GM23338 (cell line): ENCODE measurements around the gene SLC34A3. TPM values are rescaled to one million over a fixed set of nuclear protein-coding genes. Genes with fewer than 3 reads are reported as not detected.

Experiments used
- ATAC-seq: fragments of 200-7000 bp; cut with Tn5 transposase; 3 replicates; pipeline ENCODE4 v1.9.1; 2020
- DNase-seq: peaks from one replicate; pipeline ENCODE4 v3.0.0-alpha.2; 2015; ENCODE audit warnings: low spot score
- H2AFZ ChIP-seq: fragments of 200-600 bp; sonication (generic); 2 replicates; pipeline ENCODE4 v1.8.0; 2016; ENCODE audit warnings: antibody characterized with exemption, mild to moderate bottlenecking, moderate library complexity
- H3F3A ChIP-seq: fragments of 200-600 bp; sonication (generic); replicated peaks from 2 replicates; pipeline ENCODE4 v1.8.0; 2017; ENCODE audit warnings: antibody characterized with exemption, mixed run types, low read depth
- H3K27ac ChIP-seq: fragments of 200-600 bp; sonication (generic); 2 replicates; pipeline ENCODE4 v1.6.1; 2016; ENCODE audit warnings: low read depth
- H3K27me3 ChIP-seq: fragments of 200-600 bp; sonication (generic); 2 replicates; pipeline ENCODE4 v1.8.0; 2016; ENCODE audit warnings: mild to moderate bottlenecking, mixed run types, moderate library complexity; ENCODE audit not compliant: insufficient read depth
- H3K36me3 ChIP-seq: fragments of 200-600 bp; sonication (generic); 2 replicates; pipeline ENCODE4 v1.8.0; 2016; ENCODE audit warnings: mild to moderate bottlenecking; ENCODE audit not compliant: insufficient read depth
- H3K4me1 ChIP-seq: fragments of 200-600 bp; sonication (generic); 2 replicates; pipeline ENCODE4 v1.8.0; 2016; ENCODE audit warnings: mild to moderate bottlenecking, moderate library complexity; ENCODE audit not compliant: insufficient read depth
- H3K4me2 ChIP-seq: fragments of 200-600 bp; sonication (generic); 2 replicates; pipeline ENCODE4 v1.7.1; 2017; ENCODE audit warnings: mixed run types
- H3K4me3 ChIP-seq: fragments of 200-600 bp; sonication (generic); 2 replicates; pipeline ENCODE4 v1.6.1; 2016; ENCODE audit warnings: mixed run types
- H3K79me2 ChIP-seq: fragments of 200-600 bp; sonication (generic); replicated peaks from 2 replicates; pipeline ENCODE4 v1.8.0; 2017; ENCODE audit warnings: mild to moderate bottlenecking; ENCODE audit not compliant: insufficient read depth
- H3K9me2 ChIP-seq: fragments of 200-600 bp; sonication (generic); 2 replicates; pipeline ENCODE4 v1.8.0; 2017; ENCODE audit not compliant: insufficient read depth
- H4K20me1 ChIP-seq: fragments of 200-600 bp; sonication (generic); replicated peaks from 2 replicates; pipeline ENCODE4 v1.8.0; 2017; ENCODE audit warnings: mild to moderate bottlenecking; ENCODE audit not compliant: insufficient read depth
- H3K27ac Mint-ChIP-seq: 2 replicates; pipeline ENCODE4 v1.8.0; 2020; ENCODE audit warnings: inconsistent platforms, mild to moderate bottlenecking, moderate library complexity, mixed read lengths
- H3K27me3 Mint-ChIP-seq: 3 replicates; pipeline ENCODE4 v1.8.0; 2022; ENCODE audit warnings: low read depth, mild to moderate bottlenecking, moderate library complexity, mixed read lengths, inconsistent platforms; ENCODE audit not compliant: insufficient read depth, poor library complexity
- H3K36me3 Mint-ChIP-seq: 3 replicates; pipeline ENCODE4 v1.8.0; 2021; ENCODE audit warnings: low read depth, mild to moderate bottlenecking, inconsistent platforms, moderate library complexity, mixed read lengths
- H3K4me1 Mint-ChIP-seq: 3 replicates; pipeline ENCODE4 v1.8.0; 2020; ENCODE audit warnings: mild to moderate bottlenecking, inconsistent platforms, mixed read lengths
- H3K4me3 Mint-ChIP-seq: 3 replicates; pipeline ENCODE4 v1.8.0; 2021; ENCODE audit warnings: moderate library complexity, mild to moderate bottlenecking, inconsistent platforms, mixed read lengths
- H3K9me3 Mint-ChIP-seq: 3 replicates; pipeline ENCODE4 v1.8.0; 2020; ENCODE audit warnings: moderate library complexity, mild to moderate bottlenecking, inconsistent platforms, mixed read lengths
- CREB1 ChIP-seq: fragments of 250-450 bp; sonication (Bioruptor Pico); IDR thresholded peaks from 2 replicates; pipeline ENCODE4 v1.5.0; 2020; ENCODE audit warnings: low read depth, mild to moderate bottlenecking, moderate library complexity
- CTCF ChIP-seq, 2 experiments: fragments of 200-600 bp in 1 of 2; sonication (generic) in 1 of 2; conservative IDR thresholded peaks; 2 replicates each; pipeline versions ENCODE4 v1.5.1 to v1.6.1; 2016 to 2017; ENCODE audit warnings: antibody characterized with exemption in 2 of 2, low read depth in 2 of 2, mild to moderate bottlenecking in 2 of 2, moderate library complexity in 1 of 2
- EZH2phosphoT487 ChIP-seq: fragments of 200-600 bp; sonication (generic); IDR thresholded peaks from one replicate; pipeline ENCODE4 v1.8.1; 2018; ENCODE audit warnings: antibody characterized with exemption; ENCODE audit not compliant: unreplicated experiment
- NANOG ChIP-seq: IDR thresholded peaks from 2 replicates; pipeline ENCODE4 v1.6.1; 2016; ENCODE audit warnings: antibody characterized with exemption, borderline replicate concordance
- POLR2AphosphoS5 ChIP-seq: IDR thresholded peaks from 2 replicates; pipeline ENCODE4 v1.6.1; 2016; ENCODE audit warnings: antibody characterized with exemption, low read depth
- ZNF114 ChIP-seq: fragments of 250-450 bp; sonication (Bioruptor Pico); IDR thresholded peaks from 2 replicates; pipeline ENCODE4 v1.5.0; 2020; ENCODE audit warnings: mild to moderate bottlenecking, moderate library complexity
- ZNF462 ChIP-seq: fragments of 250-450 bp; sonication (Bioruptor Pico); IDR thresholded peaks from 2 replicates; pipeline ENCODE4 v1.5.0; 2020; ENCODE audit warnings: mild to moderate bottlenecking, moderate library complexity
- polyA plus RNA-seq: library from polyadenylated mRNA; unstranded; fragments of >200 nt; fragmentation: Nextera tagmentation; extraction: Ambion mirVana; gene quantifications from 2 replicates; pipeline ENCODE4 v1.2.1, GENCODE V29; 2016
- total RNA-seq: library from RNA; depleted of rRNA; stranded (reverse); fragments of >200 nt; shearing (Covaris generic); gene quantifications from 2 replicates; pipeline ENCODE4 v1.2.3, GENCODE V29; 2014

Gene SLC34A3
- total and polyA plus RNA-seq, 2 experiments from 2014 or later, result not detected

- Mint-ChIP-seq H3K4me3 (no peak within 1 kb of the TSS), H3K9me3 (no peaks in the 10 kb centered on the region), H3K27ac (no peak within 1 kb of the TSS), H3K27me3 (peaks cover 3% of the 10 kb centered on the region), H3K4me1 (peaks cover 2% of the 10 kb centered on the region; the same call in 2 of the 3 replicates), H3K36me3 (no peaks in the 10 kb centered on the region)
- Histone ChIP-seq H3K4me2 (peak within 1 kb of the TSS; percentile 66; the same call in 1 of the 2 replicates), H3F3A (0 out of 2 replicates have a peak, but pooled peaks cover 6% of the 10 kb centered on the region), H3K36me3 (no peaks in the 10 kb centered on the region), H3K27me3 (peaks cover 9% of the 10 kb centered on the region; the same call in 1 of the 2 replicates), H3K9me2 (no peaks in the 10 kb centered on the region), H3K27ac (no peak within 1 kb of the TSS), H3K79me2 (no peaks in the 10 kb centered on the region), H3K4me1 (no peaks in the 10 kb centered on the region; the same call in 1 of the 2 replicates), H4K20me1 (no peaks in the 10 kb centered on the region), H2AFZ (no peak within 1 kb of the TSS), H3K4me3 (no peak within 1 kb of the TSS)
- peak; percentile 62 for ATAC-seq
- TF ChIP-seq CREB1 (CRISPR knock-in tag), result no peak
- TF ChIP-seq CTCF (conservative IDR thresholded peaks at IDR 0.05; ENCODE audit: low read depth in 2 of 2), result peak; percentile 87 to 98
- peak; percentile 93 for DNase-seq
These were observed 3.4 kb upstream of the SLC34A3 start, which contains the start of gene RNF224 for GRCh38 chr9:137227054-137227852. Gene RNF224 (plus strand): TSS chr9:137227502. CDS start chr9:137228336, 834 bp downstream.

- H3K27me3 Mint-ChIP-seq, result peaks cover 3% of the 10 kb centered on the region
- peak overlapping the region; percentile 66; the same call in 1 of the 2 replicates for H3K4me2 ChIP-seq
- peaks cover 2% of the 10 kb centered on the region; the same call in 2 of the 3 replicates for H3K4me1 Mint-ChIP-seq
- no peak overlapping the region for H3K27ac ChIP-seq
- H4K20me1 ChIP-seq, result no peaks in the 10 kb centered on the region
- no peak overlapping the region for H3K27ac Mint-ChIP-seq
- no peak overlapping the region for H3K4me3 Mint-ChIP-seq
- no peak overlapping the region for H3K4me3 ChIP-seq
- H3K9me2 ChIP-seq, result no peaks in the 10 kb centered on the region
- ATAC-seq (no peak), DNase-seq (no peak)
- H3K79me2 ChIP-seq, result no peaks in the 10 kb centered on the region
- no peak overlapping the region for H2AFZ ChIP-seq
- H3F3A ChIP-seq, result 0 out of 2 replicates have a peak, but pooled peaks cover 6% of the 10 kb centered on the region
- no peaks in the 10 kb centered on the region for H3K36me3 ChIP-seq
- H3K36me3 Mint-ChIP-seq, result no peaks in the 10 kb centered on the region
- no peaks in the 10 kb centered on the region for H3K9me3 Mint-ChIP-seq
- H3K4me1 ChIP-seq, result no peaks in the 10 kb centered on the region; the same call in 1 of the 2 replicates
- peaks cover 1% of the 10 kb centered on the region; the same call in 1 of the 2 replicates for H3K27me3 ChIP-seq
- TF ChIP-seq ZNF114 (CRISPR knock-in tag), result no peak
- TF ChIP-seq ZNF462 (CRISPR knock-in tag), result no peak
- no peak for TF ChIP-seq POLR2AphosphoS5
- TF ChIP-seq NANOG, result no peak
- TF ChIP-seq EZH2phosphoT487, result no peak
- no peak for TF ChIP-seq CREB1 (CRISPR knock-in tag)
- TF ChIP-seq CTCF (conservative IDR thresholded peaks at IDR 0.05; ENCODE audit: low read depth in 2 of 2), result no peak
These were observed 2.7 kb upstream of the SLC34A3 start for GRCh38 chr9:137227853-137228505.
